Testis (tissue), 2 donors: ENCODE measurements around the gene FAM53B.

Source experiments
- CTCF ChIP-seq, 3 experiments: fragments of 450-650 bp in 2 of 3; fragments of 200-600 bp in 1 of 3; sonication (generic) in 1 of 3; IDR thresholded peaks; one replicate each; pipeline ENCODE4 v1.5.1; 2016 to 2019; ENCODE audit warnings: antibody characterized with exemption in 3 of 3, mild to moderate bottlenecking in 2 of 3, moderate library complexity in 1 of 3
- POLR2A ChIP-seq: fragments of 450-650 bp; IDR thresholded peaks from one replicate; pipeline ENCODE4 v1.6.1; 2017; ENCODE audit warnings: antibody characterized with exemption, mild to moderate bottlenecking, moderate library complexity

- no peak for TF ChIP-seq CTCF (IDR thresholded peaks at IDR 0.05)
- TF ChIP-seq POLR2A, result no peak
Measured at GRCh38 chr10:124602121-124602561, 142.0 kb downstream of the FAM53B start.
